22Rv1 (cell line): ENCODE results near the gene ARPC5L.

Source experiments
- H3K27ac ChIP-seq: fragments of 450-650 bp; 2 replicates; pipeline ENCODE4 v1.5.1; 2017
- CTCF ChIP-seq: fragments of 450-650 bp; IDR thresholded peaks from 2 replicates; pipeline ENCODE4 v1.5.1; 2017; ENCODE audit warnings: mild to moderate bottlenecking
- ZFX ChIP-seq: fragments of 450-650 bp; IDR thresholded peaks from 2 replicates; pipeline ENCODE4 v1.6.1; 2017; ENCODE audit warnings: antibody characterized with exemption, borderline replicate concordance

Gene ARPC5L

GRCh38 chr9:124853605-124854143 is 8.3 kb upstream of the ARPC5L start:
- no peak overlapping the region for H3K27ac ChIP-seq
- TF ChIP-seq ZFX (no peak), CTCF (no peak)

- no peak overlapping the region for H3K27ac ChIP-seq
These were observed 7.8 kb upstream of the ARPC5L start for GRCh38 chr9:124854161-124854560.

GRCh38 chr9:124854822-124855221 is 7.1 kb upstream of the ARPC5L start:
- no peak for TF ChIP-seq CTCF
- no peak for TF ChIP-seq ZFX
- peak overlapping the region; percentile 27; the same call in 1 of the 2 replicates for H3K27ac ChIP-seq

More at GRCh38 chr9:124854161-124854560, 7.8 kb upstream of the ARPC5L start:
- TF ChIP-seq ZFX (no peak), CTCF (no peak)

- TF ChIP-seq ZFX (no peak), CTCF (no peak)
These were observed 6.4 kb upstream of the ARPC5L start for GRCh38 chr9:124855566-124855943.

GRCh38 chr9:124855944-124856765 is 5.8 kb upstream of the ARPC5L start:
- H3K27ac ChIP-seq = no peak overlapping the region
- TF ChIP-seq CTCF (peak; percentile 68), ZFX (no peak)

More at GRCh38 chr9:124855566-124855943, 6.4 kb upstream of the ARPC5L start:
- no peak overlapping the region for H3K27ac ChIP-seq

GRCh38 chr9:124857533-124858162 is 4.3 kb upstream of the ARPC5L start:
- TF ChIP-seq ZFX (no peak), CTCF (no peak)
- no peak overlapping the region for H3K27ac ChIP-seq
